Posterior vena cava (tissue), 2 donors: Measurements from ENCODE around the gene TMX1. TPM values are rescaled to one million over a fixed set of nuclear protein-coding genes. Genes with fewer than 3 reads are reported as not detected.

Experiments used
- DNase-seq: peaks from one replicate; pipeline ENCODE4 v3.0.0-alpha.2; 2020; ENCODE audit warnings: low spot score
- intact Hi-C, 2 donors: fragments of 100-400 bp; cut with DNase I; formaldehyde crosslinking; loops; one replicate each; pipeline versions ENCODE4 v1.14.1 to v1.14.2; 2022 to 2023
- total RNA-seq, 2 donors: library from RNA; stranded (reverse); fragmentation: NEBNext Ultra II Directional; extraction: Animal tissue kit (Norgen Biotek cat#: 25700); gene quantifications; one replicate each; pipeline ENCODE4 v1.2.1, GENCODE V29; 2021
- donor health status: DM: yes; HTN: yes; CAD: no.
- donor health status: DM: yes; HTN: yes; CAD: no.

Gene TMX1
- total RNA-seq, 2 donors from 2014 or later, result 22.4 to 26.0 TPM

DNA sequence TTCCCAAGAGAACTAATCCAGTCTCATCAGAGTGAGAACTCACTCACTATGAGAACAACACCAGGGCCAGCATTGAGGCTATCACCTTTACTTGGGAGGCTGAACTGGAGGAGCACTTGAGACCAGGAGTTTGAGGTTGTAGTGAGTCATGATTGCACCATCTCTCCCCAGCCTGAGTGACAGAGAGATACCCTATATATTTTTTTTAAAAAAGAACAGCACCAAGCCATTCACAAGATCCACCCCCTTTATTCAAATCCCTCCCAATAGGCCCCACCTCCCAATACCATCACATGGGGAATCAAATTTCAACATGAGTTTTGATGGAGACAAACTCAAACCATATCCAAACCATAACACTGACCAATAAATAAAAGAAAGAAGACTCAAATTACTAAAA lies 3.7 kb upstream of the TMX1 start:
- no peak for DNase-seq
- intact Hi-C loops, result loop anchor here in 1 of 2 donors (10.0 kb wide), 1 partner anchor 292 kb away; the partner anchor contains the start of gene PYGL

- intact Hi-C loops, result no loop called here
- no peak for DNase-seq
These were observed 845 bp downstream of the TMX1 start for GRCh38 chr14:51240804-51241380.

DNA sequence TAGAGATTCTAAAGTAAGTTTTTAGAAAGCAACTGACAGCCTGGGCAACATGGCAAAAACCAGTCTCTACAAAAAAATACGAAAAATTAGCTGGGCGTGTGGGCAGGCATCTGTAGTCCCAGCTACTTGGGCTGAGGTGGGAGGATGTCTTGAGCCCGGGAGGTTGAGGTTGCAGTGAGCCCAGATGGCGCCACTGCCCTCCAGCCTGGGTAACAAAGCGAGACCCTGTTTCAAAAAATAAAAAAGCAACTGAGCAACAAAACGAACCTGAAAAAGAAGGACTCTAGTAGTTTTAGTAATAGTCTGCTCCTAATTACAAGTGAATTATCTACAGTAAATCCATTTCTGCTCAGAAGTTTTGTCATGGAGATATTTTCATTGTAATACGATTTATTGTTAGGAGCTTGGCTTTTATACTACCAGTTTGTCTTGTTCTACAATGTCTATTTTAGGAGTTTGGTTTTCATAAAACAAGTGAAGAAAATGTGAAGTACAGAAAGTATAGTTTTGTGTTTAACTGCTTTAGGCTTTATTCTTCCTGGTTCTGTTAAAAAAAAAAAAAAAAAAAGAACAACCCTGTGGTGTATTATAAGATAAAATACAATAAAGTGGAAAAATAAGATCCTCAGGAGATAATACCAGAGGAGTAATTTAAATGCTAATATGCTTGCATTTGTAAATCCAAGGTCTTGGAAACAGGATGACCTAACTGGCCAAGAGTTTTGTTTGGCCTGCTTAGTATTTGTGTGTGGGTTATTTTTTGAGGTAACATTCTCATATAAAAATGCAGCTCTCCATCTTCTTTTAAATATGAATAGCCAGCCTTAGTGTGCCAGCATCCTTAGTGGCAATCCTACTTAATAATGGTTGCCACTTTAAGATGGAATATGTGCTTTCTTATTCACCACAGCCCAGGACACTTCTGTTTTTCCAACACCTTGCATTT lies 2.8 kb downstream of the TMX1 start:
- no peak for DNase-seq
- intact Hi-C loops, result no loop called here

DNA sequence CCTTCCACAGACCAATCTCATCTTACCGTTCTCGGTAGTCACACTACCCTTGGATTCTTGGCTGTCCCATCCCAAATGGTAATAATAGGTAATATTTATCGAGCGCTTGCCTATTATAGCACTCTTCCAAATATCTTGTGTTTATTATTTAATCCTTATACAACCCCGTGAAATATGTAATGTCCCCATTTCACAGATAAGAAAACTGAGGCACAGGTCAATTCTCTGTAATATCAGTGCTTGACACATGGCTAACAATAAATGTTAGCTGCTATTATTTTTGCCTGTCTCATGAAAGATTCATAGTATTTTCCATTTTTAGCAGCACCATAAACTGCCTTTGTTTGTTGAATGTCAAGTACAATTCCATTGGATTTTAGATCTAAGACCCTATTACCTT lies 4.5 kb downstream of the TMX1 start:
- intact Hi-C loops, result no loop called here
- DNase-seq, result no peak

DNA sequence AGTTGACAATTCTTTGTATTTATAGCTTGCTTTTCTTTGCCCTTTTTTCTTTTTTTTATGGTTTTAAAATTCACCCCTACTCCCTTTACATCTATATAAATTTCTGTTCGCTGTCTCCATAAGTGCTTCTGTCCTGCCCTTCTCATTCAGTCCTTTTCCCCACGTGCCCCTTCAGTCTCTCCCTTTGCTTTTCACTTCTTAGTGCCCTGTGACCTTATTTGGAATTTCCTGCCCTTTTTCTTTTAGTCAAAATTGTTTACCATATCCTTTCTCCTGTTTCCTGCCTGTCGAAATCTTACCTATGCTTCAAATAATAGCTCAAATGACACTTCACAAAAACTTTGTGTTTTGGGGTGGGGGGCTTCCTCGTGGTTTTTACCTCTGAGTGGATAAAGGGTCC lies 6.0 kb downstream of the TMX1 start:
- DNase-seq, result no peak
- intact Hi-C loops, result no loop called here

GRCh38 chr14:51248016-51248987 lies 8.3 kb downstream of the TMX1 start:
- DNase-seq, result no peak
- intact Hi-C loops, result no loop called here

DNA sequence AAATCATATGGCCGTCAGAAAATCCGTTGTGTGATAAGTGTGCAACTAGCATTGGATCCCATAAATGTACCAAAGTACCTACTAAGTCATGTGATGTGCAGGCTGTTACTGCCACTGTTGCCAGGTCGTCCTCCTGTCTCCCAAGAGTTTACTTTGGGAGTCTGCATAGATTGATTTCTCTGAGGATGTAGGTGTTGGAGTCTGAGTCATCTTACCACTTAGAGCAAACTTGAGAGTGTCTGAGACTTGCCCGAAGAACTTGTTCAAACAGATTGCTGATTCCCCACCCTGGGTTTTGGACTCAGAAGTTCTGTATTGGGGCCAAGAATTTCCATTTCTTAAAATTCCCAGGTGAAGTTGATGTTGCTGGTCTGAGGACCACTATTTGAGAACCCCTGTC lies 11.4 kb downstream of the TMX1 start:
- intact Hi-C loops, result no loop called here

GRCh38 chr14:51253880-51254279 lies 13.8 kb downstream of the TMX1 start:
- intact Hi-C loops, result no loop called here
- no peak for DNase-seq

More for the DNA sequence above, 11.4 kb downstream of the TMX1 start:
- no peak for DNase-seq

DNA sequence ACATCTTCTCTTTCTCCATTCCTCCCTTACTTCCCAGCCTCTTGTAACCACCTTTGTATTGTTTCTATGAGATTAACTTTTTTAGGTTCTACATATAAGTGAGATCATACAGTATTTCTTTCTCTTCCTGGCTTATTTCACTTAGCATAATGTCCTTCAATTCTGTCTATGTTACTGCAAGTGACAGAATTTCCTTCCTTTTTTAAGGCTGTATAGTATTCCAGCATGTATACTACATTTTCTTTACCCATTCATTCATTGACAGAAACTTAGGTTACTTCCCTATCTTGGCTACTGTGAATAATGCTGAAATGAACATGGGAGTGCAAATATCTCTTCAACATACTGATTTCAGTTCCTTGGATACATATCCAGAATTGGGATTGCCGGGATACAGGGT lies 18.2 kb downstream of the TMX1 start:
- no peak for DNase-seq
- intact Hi-C loops, result no loop called here

DNA sequence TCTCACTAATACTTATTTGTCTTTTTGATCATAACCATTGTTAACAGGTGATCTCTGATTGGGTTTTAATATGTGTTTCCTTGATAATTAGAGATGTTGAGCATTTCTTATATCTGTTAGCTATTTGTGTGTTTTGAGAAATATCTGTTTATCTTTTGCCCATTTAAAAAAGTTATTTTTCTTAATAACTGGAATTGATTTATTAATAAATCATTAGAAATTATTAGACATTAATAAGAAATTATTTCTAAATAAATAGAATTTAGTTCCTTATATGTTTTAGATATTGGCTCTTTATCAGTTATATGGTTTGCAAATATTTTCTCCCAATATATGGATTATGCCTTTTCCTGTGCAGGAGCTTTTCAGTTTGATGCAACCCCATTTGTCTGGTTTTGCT lies 18.7 kb downstream of the TMX1 start:
- intact Hi-C loops, result no loop called here
- no peak for DNase-seq

- intact Hi-C loops, result no loop called here
- no peak for DNase-seq
These were observed 20.2 kb downstream of the TMX1 start for GRCh38 chr14:51260225-51260624.

DNA sequence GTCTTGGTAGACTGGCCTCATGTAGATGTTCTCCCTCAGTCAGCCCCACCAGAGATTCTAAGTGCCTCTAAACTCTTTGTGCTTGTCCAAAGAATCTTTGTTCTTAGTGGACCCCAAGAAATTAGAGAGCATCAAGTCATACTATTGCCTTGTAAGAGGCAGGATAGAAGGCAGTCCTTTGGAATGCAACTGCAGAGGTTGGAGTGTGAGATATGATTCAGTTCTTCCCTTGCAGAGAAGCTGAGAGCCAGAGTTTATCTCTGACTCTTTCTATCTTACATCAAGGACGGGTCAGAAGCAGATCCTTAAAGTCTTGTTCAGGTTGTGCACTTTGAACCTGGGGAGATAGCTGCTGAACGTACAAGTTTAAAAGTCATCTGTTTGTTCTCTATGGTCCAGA lies 21.1 kb downstream of the TMX1 start:
- intact Hi-C loops, result no loop called here
- no peak for DNase-seq

GRCh38 chr14:51262868-51263267 lies 22.8 kb downstream of the TMX1 start:
- intact Hi-C loops, result no loop called here
- DNase-seq, result no peak

DNA sequence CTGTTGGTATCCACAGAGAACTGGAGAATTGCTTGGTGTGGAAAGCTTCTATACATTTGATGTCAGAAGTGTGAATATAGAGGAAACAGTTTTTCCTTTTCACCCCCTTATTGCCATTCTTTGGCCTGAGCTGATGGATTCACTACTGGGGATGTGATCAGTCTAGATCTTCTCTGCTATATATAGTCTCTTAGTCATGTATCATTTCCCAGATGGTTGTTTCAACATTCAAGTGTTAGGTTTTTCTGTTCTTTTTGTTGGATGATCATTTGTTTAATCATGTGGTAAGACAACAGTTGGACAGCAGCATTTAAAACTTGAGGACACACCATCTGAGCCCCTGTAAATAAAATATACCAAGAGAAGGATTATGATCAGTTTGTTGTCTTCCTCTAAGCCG lies 29.6 kb downstream of the TMX1 start:
- intact Hi-C loops, result no loop called here
- no peak for DNase-seq

DNA sequence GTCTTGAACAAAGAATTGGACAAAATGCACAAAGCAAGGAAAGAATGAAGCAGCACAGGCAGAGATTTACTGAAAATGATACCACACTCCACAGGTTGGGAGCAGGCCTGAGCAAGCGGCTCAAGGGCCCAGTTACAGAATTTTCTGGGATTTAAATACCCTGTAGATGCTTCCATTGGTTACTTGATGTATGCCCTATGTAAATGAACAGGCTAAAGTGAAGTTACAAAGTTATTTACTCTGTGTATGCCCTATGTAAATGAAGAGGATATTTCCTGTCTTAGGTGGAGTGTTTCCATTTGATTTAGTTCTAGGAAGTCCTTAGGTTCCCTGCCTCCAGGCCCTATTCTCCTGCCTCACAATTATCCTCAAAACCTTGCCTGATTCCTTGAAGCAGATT lies 36.6 kb downstream of the TMX1 start:
- no peak for DNase-seq
- intact Hi-C loops, result no loop called here

DNA sequence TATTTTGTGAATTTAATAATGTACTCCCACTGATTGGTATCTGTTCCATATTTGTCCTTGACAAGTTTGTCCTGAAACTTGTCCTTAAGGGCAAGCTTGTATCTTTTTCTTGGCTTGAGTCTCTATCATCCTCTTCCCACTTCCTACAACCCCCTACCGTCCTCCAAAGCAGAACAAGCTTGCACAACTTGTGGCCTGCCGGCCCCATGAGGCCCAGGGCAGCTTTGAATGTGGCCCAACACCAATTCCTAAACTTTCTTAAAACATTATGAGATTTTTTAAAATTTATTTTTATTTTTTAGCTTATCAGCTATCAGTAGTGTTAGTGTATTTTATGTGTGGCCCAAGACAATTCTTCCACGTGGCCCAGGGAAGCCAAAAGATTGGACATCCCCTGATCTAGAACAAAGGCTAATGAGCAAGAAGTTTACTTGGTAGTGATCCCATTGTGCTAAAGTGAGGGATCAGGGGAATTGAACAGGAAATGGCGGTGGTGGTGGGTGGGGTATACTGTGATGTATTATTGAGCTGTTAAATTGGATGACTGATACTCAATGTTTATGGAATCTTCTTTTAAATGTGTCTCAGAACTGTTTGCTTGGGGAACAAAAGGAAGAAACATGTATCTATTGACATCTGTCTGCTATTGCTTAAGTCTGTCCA lies 37.8 kb downstream of the TMX1 start:
- no peak for DNase-seq
- intact Hi-C loops, result no loop called here

DNA sequence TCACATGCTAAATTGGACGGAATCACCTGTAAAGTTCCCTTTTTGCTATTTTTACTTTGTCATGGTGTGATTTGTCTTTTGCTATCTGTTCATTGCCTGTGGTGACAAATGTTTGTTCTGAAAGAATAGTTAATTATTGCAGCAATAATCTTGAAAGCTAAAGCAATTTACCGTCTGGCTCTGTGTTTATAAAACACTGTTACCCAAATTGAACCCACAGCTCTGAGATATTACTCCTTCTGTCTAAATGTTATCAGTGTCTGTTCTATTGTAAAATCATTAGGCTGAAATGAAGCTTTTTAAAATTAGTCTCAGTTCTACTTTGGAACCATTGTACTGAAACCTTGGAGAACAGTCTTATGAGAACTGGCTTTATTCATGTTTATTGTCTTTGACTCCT lies 42.5 kb downstream of the TMX1 start:
- no peak for DNase-seq
- intact Hi-C loops, result loop anchor here (2.0 to 10.0 kb wide), 3 partner anchors 372 to 695 kb away; partner anchors contain the start of gene FRMD6 (in 2 of the 2)

- intact Hi-C loops, result loop anchor here (2.0 to 10.0 kb wide), 4 partner anchors 371 to 694 kb away; partner anchors contain the start of gene FRMD6 (in 2 of the 2)
- no peak for DNase-seq
These were observed 43.5 kb downstream of the TMX1 start for GRCh38 chr14:51283402-51284085.
